GM19397 (cell line): Measurements from ENCODE around the gene SCARB1.
A peak's percentile ranks its signal among the peaks of the same experiment; 100 is the strongest.
"Not testable (repeated sequence)": the region's sequence is repeated elsewhere in the genome, so short reads cannot be mapped to it uniquely, and the experiment has no call there.

Experiments used
- ATAC-seq: cut with Tn5 transposase; IDR thresholded peaks from one replicate; pipeline ENCODE4 v1.9.1; 2021; ENCODE audit warnings: mild to moderate bottlenecking, moderate library complexity; ENCODE audit not compliant: unreplicated experiment

SCARB1 gene

DNA sequence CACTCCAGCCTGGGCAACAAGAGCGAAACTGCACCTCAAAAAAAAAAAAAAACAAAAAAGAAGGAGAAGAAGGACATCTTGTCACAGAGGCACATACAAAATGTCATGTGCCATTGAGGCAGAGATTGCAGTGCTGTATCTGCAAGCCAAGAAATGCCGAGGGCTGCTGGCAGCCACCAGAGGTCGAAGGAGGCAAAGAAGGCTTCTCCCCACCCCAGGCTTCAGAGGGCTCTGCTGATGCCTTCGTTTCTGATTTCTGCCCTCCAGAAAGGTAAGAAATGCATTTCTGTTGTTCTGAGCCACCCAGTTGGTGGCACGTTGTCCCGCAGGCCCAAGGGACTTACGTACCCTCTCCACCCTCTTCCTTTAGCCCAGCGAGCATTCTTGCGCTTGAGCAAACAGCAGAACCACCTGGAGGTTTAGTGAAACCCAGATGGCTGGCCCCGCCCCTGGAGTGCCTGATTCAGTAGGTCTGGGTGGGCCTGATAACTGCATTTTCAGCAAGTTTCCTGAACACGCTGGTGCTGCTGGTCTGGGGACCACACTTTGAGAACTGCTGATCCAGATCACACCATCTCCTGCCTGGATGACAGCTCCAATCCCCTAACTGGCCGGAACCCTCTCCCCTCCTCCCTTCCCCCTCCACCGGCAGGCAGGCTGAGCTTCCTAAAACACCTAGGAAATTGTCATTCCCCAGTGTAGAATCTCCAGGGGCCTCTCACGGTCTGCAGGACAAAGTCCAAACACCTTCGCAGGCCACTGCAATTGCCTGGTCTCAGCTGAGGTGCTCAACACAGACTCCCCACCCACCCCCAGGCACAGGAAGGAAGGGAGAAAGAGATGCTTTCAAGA is 21.1 kb upstream of the SCARB1 start:
- peak; percentile 86 for ATAC-seq

DNA sequence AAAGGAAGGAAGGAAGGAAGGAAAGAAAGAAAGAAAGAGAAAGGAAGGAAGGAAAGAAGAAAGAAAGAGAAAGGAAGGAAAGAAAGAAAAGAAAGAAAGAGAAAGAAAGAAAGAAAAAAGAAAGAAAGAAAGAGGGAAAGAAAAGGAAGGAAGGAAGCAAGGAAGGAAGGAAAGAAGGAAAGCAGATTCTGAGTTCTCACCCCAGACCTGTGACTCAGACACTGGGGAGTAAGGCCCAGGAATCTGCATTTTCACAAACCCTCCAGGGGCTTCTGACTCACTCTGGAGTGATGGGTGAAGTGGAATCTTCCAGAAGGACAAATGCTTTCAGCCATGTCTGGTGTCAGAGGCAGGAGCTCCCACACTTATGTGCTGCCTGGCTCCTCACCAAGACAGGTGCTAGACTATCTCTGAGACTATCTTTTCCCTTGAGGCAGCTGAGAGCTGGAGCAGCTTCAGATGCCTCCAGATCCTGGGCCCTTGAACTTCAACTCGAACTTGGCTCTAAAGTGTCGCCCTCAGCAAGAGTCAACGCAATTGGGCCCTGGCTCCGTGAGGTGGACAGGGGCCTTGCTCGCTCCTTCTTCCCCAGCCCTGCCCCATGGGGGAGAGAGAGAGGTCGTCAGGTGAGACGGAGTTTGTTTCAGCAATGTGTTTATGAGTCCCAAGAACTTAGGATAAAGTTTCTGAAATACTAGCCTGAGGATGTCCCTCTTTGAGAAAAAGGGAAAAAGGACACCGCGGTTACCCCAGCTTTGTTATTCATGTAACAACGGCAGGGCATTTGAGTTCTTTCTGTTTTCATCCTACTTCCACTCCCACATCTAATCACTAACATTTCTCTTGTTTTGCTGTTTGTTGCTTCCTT is 19.8 kb upstream of the SCARB1 start:
- no peak for ATAC-seq

DNA sequence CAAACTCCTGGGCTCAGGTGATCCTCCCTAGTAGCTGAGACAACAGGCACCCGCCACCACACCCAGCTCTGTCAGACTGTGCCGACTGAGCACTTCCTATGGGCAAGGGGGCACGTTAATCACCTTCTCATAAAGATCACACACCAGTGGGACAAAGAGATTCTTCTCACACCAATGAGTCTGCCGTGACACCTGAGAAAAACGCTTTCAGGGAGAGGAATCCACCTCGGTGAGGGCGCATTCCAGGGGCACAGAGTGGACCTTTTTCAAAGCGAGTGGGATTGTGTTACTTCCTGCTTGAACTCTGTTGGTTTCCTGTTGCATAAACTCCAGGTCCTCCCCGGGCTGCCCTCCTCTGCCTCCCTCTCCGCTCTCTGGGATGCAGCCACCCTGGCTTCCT is 17.5 kb upstream of the SCARB1 start:
- no peak for ATAC-seq

DNA sequence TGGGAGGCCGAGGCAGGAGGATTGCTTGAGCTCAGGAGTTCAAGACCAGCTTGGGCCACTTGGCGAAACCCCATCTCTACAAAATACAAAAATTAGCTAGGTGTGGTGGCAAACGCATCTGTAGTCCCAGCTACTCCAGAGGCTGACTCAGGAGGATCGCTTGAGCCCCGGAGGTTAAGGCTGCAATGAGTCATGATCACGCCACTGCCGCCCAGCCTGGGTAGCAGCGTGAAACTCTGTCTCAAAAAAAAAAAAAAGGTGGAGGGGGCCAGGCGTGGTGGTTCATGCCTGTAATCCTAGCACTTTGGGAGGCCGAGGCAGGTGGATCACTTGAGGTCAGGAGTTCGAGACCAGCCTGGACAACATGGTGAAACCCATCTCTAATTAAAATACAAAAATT is 16.7 kb upstream of the SCARB1 start:
- not testable (repeated sequence) for ATAC-seq

DNA sequence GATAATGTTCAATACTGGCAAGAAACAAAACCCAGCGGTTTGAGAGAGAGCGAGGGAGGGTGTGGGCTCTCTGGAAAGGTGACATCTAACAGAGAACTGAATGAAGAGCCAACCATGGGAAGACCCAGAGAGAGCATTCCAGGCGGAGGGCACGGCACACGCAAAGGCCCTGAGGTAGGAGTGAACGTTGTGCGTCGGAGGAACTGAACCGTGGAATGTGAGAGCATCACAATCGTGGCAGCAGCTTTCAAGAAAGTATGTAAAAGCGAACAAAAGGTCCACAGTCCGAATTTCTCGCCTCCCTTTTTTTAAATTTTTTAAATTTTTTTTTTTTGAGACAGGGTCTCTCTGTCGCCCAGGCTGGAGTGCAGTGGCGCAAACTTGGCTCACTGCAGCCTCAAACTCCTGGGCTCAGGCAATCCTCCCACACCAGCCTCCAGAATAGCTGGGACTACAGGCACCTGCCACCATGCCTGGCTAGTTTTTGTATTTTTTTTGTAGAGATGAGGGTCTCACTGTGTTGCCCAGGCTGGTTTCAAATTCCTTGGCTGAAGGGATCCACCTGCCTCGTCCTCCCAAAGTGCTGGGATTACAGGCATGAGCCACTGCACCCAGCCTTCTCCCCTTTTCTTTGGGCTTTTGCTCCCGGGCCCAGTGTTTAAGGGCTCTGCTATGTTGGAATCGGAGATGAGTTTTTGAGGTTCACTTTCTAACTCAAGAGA is 15.3 kb upstream of the SCARB1 start:
- no peak for ATAC-seq

DNA sequence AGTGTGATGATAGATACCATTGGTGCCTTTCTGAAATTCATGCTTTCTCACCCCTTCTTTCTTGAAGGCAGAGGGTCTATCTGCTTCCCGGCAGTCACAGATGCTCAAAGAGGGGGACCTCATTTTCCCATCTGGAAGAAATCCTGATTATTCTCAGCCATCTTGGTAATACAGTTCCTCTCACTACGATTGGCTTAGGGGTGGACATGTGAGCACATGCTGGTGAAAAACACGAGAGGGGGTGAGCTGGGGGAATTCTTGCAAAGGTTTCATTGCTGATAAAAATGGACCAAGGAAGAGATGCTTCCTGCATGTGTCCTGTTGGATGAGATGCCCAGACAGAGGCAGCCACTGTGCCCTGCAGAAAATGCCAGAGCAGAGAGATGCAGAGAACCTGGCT is 13.8 kb upstream of the SCARB1 start:
- no peak for ATAC-seq

DNA sequence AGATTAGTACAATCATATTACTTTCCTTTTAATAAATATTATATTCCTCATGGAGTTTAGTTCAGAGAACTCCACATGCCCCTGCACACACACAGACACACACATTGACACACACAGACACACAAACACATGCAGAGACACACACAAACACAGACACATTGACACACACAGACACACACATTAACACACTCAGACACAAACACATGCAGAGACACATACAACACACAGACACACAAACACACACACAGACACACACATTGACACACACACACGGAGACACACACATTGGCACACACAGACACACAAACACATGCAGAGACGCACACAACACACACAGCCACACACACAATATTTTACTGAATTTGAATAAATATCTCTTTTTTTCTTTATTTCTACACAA is 12.5 kb upstream of the SCARB1 start:
- ATAC-seq: no peak

DNA sequence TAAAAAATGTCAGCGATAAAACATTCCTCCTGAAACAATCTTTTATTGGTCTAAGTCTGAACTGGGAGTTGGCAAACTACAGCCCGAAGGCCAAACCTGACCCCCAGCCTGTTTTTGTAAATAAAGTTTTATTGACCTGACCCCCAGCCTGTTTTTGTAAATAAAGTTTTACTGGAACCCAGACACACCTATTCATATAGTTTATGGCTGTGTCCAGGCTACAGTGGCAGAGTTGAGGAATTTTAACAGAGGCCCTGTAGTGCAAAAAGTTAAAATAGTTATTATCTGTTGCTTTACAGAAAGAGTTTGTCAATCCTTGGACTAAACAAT is 12.1 kb upstream of the SCARB1 start:
- ATAC-seq: no peak

DNA sequence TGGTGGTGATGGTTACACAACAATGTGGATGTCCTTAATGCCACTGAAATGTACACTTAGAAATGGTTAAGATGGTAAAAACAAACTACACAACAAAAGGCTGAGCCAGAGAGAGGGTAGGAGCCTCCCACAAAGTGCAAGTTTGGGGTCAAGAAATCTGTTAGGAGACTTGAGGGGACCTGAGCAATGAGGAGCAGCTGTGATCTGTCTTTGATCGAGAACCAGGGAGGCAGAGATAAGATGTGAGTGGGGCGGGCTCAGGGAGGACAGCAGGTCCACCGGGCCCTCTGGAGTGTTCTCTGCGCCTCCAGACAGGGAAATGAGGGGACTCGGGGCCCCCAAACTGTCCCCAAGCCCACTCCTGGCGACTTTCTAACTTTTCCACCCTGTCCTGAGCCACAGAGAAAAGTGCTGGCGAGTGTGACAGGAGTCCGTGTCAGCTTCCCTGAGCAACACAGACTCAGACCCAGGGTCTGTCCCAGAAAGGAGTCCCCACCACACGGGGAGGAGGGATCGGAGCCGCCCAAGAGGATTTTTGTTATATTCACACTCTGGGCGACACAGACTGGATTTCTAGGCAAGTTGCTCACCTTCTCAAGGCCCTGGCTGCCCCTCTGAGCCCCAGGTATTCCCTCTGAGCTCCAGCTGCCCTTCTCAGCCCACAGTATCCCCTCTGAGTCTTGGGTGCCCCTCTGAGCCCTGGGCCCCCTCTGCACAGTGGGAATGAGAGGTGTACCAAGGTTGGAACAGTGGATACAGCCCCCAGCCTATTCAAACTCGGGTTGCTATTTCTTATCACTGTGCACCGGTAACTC is 11.5 kb upstream of the SCARB1 start:
- no peak for ATAC-seq

DNA sequence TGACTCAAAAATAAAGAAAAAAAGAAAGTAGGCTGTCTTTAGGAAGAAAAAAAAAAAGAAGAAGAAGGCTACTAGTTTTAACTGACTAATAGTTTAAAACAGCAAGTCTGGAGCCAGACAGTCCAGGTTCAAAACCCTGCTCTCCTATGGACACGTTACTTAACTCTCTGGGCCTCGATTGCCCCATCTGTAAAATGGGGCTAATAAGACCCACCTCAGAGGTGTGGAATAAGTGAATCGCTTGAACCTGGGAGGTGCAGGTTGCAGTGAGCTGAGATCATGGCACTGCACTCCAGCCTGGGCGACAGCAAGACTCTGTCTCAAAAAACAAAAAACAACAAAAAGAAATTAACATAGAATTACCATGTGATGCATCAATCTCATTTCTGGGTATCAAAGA is 10.5 kb upstream of the SCARB1 start:
- ATAC-seq: no peak

DNA sequence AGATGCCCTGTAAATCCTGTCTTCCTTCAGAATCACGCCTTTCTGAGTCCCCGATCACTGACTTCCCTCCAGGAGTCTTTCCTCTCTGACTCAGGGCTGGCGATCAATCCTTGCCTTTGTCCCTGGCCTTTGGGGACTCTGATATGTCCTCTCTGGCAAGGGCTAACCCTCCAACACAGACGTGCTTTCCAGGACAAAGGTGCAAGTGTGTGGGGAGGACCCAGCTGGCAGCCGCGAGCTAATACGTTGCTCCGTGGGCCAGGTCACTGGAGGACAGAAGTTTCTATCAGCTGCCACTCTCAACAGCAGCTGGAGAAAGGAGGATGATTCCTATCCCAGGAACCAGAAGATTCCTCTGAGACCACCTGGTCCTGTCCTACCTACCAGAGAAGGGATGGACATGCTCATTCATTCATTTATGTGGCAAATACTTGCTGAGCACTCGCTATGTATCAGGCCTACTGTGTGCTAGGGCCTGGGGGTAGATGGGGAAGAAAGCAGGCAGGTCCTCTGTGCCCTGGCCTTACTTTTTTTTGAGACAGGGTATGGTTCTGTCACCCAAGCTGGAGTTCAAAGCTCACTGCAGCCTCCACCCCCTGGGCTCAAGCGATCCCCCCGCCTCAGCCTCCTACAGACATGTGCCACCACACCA is 8.5 kb upstream of the SCARB1 start:
- ATAC-seq: no peak

DNA sequence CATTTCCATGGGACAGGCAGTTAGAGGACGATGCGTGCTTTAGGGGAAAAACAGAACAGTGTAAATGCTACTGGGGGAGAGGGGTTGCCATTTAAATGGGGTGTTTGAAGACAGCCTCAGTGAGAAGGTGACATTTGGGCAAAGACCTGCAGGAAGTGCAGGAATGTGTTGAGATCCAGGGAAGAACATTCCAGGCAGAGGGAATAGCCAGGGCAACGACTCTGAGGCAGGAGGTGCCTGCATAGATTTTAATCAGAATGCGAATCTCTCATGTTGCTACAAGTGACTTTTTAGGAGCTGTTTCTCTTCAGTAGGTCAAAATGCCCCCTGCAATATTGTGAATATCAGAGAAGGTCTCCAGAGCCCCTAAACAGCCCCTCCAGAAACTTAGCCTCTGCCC is 7.6 kb upstream of the SCARB1 start:
- no peak for ATAC-seq

DNA sequence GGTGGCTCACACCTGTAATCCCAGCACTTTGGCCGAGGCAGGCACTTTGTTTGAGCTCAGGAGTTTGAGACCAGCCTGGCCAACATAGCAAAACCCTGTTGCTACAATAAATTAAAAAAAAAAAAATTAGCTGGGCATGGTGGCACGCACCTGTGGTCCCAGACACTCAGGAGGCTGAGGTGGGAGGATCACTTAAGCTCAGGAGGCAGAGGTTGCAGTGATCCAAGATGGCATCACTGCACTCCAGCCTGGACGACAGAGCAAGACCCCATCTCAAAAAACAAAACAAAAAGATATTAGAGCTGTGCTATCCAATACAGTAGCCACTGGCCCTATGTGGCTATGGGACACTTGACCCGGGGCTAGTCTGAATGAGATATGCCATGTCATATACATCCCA is 6.9 kb upstream of the SCARB1 start:
- no peak for ATAC-seq

DNA sequence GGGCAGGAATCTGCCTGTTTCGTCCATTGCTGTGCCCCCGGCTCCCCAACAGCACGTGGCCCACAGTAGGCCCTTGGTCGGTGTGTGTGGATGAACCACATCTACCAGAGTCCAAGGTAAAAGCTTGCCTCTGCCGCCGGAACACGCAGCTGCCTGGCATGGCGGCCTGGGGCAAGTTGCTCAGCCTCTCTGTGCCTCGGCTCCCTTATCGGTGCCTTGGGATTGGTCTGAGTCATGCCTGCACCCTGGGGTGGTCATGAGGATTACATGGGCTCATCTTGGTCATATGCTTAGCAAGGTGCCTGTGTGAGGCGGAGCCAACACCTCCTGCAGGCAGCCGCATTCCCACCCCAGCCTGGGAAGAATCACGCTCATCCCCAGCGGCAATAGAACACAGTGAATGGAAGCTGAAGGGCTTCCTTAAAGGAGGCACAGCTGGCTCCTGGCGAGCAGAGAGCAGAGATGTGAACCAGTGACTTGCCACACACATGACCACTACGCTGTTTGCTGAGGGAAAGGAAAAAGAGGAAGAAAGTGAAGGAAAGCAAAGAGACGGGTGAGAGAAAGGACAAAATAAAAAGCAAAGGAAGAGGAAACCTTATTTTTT is 5.5 kb upstream of the SCARB1 start:
- no peak for ATAC-seq

DNA sequence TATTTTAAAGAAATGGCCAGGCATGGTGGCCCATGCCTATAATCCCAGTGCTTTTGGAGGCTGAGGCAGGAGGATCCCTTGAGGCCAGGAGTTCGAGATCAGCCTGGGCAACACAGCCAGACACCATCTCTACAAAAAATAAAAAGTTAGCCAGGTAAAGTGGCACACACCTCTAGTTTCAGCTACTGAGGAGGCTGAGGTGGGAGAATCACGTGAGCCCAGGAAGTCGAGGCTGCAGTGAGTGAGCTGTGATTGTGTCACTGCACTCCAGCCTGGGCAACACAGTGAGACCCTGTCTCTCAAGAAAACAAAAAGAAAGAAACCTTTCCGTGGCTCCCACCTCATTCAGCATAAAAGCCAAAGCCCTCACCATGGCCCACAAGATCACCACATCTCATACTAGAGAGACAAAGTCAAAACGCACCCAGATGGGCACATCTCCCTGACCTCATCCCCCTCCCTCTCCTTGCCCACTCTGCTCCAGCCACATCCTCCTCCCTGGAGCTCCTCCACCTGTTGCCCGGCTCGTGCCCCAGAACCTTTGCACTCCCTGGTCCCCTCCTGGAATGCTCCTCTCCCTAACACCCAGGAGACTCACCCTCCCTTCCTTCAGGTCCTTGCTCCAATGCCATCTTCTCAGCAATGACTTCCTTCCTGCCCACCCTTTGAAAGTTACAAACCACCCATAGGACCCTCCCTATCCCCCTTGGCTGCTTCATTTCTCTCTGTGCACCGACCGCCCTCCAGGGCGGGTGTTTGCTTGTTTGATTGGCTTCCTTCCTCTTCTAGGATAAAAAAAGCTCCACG is 4.8 kb upstream of the SCARB1 start:
- ATAC-seq: no peak

DNA sequence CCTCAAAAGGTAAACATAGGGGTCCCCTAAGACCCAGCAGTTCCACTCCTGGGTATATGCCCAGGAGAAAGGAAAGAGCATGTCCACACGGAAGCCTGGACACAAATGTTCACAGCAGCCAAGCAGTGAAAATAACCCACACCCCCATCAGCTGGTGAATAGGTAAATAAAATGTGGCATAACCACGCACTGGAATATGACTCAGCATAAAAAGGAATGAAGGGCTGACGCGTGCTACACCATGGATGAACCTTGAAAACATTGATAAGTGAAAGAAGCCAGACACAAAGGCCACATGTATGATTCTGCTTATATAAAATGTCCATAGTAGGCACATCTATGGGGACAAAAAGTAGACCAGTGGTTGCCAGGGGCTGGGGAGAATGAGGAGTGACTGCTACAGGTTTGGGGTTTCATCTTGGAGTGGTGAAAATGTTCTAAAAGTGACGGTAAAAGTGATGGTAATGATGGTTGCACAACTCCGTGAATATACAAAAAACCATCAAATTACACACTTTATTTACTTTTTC is 3.8 kb upstream of the SCARB1 start:
- ATAC-seq: no peak

DNA sequence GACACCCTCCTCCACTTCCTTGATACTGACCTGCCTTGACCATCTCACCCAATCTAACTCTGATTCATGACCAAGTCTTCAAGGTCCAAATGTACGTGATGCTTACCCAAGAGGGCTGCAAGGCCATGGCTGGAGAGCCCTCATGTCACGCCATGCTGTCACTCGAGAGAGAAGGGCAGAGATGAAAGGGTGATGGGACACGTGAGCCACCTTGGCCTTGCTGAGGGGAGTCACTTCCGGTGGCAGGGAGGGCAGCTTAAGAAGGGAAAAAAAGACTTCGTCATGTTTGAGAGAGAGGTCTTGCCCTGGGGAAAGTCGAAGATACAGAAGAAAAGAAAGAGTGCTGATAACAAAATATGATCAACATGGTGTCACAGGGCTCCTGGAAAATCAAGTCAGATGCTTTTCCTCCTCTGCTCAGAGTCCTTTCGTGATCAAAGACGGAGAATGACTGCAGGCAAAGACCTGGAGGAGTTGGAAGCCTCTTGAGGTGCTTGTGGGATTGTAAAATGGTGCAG is 3.3 kb upstream of the SCARB1 start:
- no peak for ATAC-seq

DNA sequence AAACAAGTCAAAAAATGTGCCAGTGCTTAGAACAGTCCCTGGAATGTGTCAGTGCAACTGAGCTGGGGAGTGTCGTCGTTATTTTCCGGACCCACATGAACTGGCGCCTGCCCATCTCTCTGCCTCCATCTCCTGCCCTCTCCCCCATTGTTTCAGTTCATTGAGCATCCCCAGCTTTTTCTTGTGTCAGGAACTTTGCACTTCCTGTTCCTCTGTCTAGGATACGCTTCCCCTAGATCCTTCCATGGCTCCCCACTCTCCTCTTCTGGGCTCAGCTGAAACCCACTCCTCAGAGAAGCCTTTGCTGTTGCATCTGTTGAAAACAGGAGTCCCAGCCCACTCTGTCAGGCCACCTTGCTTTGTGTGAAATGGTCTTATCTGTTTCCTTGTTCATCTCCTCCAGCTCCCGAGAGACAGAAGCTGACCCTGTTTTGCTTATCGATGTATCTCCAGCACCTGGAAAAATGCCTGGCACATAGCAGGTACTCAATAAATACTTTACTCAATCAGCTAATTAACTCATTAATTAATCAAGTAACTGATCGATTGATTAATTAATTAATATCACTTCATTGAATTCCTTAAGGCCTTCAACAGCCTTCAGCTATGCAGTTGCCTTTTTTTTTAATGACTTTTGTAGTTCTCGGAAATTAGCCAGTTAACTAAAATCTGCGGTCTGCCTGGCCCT is 2.7 kb upstream of the SCARB1 start:
- ATAC-seq: no peak
